ENCODE measurements around the gene MGLL.
"Not testable (repeated sequence)": the region's sequence is repeated elsewhere in the genome, so short reads cannot be mapped to it uniquely, and the experiment has no call there.

The MGLL gene

GRCh38 chr3:127670761-127671522, 151.4 kb downstream of the MGLL start:
- DNase-seq = no peak

DNA sequence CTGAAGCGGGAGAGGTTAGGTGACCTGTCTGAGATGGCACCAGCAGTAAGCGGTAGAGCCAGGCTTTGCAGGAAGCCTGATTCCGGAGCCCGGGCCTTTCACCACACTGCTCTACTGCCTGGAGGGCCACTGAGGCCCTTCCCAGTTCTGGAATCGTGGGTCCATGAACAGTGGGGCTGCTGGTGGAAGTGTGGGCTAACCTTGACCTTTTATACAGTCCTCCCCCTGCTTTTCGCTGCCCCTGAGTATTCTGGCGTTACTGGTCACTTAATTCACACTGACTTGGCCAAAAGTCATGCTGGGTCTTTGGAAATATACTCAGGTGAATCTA, 152.1 kb downstream of the MGLL start:
- no peak for DNase-seq

- DNase-seq = no peak
Measured at GRCh38 chr3:127669541-127670228, 152.6 kb downstream of the MGLL start.

GRCh38 chr3:127668906-127669305, 153.4 kb downstream of the MGLL start:
- no peak for DNase-seq

- no peak for DNase-seq
Measured at GRCh38 chr3:127667119-127667681, 155.1 kb downstream of the MGLL start.

DNA sequence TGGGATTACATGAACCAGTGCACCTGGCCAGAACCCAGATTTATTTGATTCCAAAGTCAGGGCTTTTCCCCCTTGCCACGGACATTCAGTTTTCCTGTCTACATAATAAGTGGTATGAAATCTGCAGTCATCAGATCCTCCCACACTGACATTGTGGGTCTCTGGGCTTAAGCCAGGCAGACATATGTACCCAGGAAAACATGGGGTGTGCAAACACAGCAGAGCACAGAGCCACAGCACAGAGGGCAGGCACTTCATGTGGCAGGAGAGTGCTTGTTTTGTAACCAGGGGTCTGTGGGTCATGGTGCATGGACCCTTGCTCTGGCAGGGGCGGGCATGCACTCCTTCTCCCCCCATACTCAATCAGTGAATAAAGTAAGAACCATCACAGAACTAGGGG, 155.6 kb downstream of the MGLL start:
- no peak for DNase-seq

DNA sequence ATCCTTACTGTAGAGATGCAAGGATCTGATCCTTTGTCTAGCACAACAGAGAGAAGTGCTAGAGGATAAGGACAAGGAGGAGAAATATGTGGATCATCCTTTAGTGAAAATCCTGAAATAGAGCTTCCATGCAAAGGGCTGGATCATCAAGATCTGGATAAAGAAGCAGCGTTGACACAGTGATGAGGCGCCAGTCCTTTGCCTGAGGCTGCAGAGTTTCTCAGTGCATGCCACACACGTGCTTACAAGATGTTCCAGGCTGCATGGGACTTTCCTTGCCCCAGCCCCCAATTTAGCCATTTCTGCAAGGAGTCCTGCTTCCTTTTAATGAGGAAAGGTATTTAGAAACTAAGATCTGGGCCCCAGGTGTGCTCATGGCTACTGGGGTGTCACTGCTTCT, 156.7 kb downstream of the MGLL start:
- no peak for DNase-seq

GRCh38 chr3:127665165-127665564, 157.2 kb downstream of the MGLL start:
- no peak for DNase-seq

DNA sequence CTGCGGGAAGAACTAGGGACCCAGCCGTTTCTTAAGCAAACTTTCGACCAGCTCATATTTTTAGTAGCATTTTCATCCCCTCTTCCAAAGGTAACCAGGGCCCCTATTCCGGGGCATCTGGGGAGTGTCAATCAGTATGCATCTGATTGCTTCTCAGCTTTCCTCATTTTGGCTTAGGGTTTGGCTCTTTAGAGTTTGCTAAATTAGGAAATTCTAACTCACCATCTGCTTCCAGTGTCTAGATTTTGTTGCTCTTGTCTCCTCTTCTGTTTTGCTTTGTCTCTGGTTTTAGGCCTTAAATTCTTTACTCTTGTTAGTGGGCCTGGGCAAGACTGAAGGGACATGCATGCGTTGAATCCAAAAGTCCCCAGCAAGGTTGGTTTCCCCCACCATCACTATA, 159.2 kb downstream of the MGLL start:
- DNase-seq = no peak

- no peak for DNase-seq
Measured at GRCh38 chr3:127662001-127662469, 160.3 kb downstream of the MGLL start.

GRCh38 chr3:127661600-127661999, 160.7 kb downstream of the MGLL start:
- no peak for DNase-seq

DNA sequence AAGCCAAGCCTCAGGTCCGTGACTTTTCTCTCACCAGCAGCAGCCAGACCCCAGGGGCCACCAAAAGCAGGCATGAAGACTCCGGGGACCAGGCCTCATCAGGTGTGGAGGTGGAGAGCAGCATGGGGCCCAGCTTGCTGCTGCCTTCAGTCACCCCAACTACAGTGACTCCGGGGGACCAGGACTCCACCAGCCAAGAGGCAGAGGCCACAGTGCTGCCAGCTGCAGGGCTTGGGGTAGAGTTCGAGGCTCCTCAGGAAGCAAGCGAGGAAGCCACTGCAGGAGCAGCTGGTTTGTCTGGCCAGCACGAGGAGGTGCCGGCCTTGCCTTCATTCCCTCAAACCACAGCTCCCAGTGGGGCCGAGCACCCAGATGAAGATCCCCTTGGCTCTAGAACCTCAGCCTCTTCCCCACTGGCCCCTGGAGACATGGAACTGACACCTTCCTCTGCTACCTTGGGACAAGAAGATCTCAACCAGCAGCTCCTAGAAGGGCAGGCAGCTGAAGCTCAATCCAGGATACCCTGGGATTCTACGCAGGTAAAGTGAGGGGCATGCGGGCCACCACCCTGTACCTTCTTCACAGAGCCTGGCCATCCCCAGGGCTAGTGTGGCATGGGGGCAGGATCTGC, 161.6 kb downstream of the MGLL start:
- no peak for DNase-seq

DNA sequence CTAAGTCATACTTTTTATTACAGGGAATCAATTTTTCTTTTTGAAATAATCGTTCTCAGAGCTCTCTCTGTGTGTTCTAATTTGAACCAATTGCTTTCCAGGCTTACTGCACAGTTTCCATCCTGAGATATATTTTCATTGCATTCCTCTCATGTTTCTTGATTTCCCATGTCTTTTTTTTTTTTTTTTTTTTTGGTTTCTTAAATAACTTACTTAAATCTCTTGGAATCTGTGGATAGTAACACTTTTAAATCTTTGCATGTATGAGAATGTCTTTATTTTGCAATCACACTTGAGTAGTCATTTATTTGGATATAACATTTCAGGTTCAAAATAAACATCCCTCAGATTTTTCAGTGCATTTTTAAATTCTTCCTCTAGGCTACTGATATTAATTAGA, 164.1 kb downstream of the MGLL start:
- DNase-seq = no peak

- no peak for DNase-seq
Measured at GRCh38 chr3:127656906-127657305, 165.4 kb downstream of the MGLL start.

- no peak for DNase-seq
Measured at GRCh38 chr3:127655641-127656040, 166.7 kb downstream of the MGLL start.

DNA sequence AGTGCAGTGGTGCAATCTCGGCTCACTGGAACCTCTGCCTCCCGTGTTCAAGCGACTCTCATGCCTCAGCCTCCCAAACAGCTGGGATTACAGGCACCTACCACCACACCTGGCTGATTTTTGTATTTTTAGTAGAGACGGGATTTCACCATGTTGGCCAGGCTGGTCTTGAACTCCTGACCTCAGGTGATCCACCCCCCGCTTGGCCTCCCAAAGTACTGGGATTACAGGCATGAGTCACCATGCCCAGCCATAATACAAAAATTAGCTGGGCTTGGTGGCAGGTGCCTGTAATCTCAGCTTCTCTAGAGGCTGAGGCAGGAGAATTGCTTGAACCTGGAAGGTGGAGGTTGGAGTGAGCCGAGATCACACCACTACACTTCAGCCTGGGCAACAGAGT, 167.3 kb downstream of the MGLL start:
- not testable (repeated sequence) for DNase-seq

DNA sequence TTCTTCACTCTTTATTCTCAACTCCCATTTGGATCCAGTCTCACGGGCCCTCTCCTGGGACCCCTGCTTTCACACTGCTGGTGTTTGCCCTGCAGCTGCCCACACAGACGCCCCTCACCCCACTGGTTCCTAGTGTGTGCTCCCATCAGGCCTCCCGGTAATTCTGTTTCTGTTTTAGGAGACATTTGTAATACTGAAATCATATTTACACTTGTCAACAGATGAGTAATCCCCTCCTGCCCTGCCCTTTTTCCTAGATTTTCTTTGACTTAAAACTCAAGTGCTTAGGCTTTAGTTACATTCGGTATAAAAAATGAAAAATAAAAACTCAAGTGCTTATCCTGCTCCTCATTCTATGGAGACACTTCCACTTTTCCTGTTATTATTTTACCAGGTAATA, 167.9 kb downstream of the MGLL start:
- DNase-seq = no peak

DNA sequence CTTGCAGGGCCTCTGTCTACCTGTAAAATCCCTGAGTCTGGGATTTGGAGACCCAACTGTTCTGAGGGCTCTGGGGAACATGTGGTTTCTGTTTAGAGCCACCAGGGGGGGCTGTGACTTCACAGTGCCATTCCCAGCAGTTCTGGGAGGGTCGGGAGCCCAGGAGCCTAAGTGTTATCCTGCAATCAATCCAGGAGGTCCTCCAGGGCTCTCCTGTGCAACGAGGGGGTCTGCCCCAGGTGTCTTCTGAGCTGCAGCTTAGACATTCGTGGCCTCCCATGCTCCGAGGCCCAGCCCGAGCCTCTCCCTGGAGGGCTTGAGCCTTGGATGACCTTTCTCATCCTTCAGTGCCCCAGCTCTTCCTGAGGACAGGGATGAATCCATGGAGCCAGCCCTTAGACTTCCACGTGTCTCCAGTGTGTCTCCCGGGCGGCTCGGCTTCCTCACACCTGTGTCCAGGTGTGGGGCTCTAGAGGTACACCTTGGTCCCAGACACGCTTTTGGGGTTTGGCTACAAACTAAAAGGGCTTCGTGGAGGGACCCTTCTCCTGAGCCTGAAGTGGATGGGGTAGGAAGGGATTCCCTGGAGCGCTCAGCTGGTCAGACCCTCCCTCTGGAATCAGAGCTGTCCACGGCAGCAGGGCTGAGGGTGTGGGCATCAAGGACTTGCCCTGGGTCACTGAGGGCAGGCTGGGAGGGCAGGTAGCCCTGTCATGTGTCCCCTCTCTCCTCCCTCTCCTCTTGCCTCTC, 169.9 kb downstream of the MGLL start:
- peak; percentile 35 for DNase-seq

DNA sequence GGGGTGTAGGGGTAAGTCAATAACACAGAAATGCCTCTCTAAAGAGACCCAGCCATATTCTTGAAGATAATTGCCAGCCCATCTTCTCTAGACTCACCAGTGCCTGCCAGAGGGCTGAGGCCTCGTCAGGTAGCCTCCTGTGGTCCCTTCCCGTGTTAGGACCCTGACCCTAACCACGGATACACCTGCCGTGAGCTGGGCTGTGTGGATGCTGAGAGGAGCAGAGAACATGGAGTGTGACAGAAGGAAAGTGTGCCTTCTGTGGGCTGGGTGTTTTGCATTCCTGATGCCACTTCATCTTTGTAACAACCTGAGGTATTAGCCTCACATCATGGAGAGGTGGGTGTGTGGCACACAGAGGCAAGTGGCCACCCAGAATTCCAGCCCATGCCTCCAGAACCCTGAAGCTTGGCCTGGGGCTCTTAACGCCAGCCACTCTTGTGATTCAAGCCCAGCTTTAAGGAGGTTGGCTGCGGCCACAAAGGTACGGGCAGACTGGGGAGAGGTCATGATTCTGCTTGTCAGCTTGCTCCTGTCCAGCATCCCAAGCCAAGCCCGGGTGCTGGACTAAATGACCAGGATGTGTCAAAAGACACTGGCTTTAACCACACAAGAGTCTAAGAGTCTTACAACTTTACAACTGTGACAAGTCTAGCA, 170.7 kb downstream of the MGLL start:
- no peak for DNase-seq

- DNase-seq = no peak
Measured at GRCh38 chr3:127650236-127650635, 172.1 kb downstream of the MGLL start.

- no peak for DNase-seq
Measured at GRCh38 chr3:127647845-127648204, 174.5 kb downstream of the MGLL start.

DNA sequence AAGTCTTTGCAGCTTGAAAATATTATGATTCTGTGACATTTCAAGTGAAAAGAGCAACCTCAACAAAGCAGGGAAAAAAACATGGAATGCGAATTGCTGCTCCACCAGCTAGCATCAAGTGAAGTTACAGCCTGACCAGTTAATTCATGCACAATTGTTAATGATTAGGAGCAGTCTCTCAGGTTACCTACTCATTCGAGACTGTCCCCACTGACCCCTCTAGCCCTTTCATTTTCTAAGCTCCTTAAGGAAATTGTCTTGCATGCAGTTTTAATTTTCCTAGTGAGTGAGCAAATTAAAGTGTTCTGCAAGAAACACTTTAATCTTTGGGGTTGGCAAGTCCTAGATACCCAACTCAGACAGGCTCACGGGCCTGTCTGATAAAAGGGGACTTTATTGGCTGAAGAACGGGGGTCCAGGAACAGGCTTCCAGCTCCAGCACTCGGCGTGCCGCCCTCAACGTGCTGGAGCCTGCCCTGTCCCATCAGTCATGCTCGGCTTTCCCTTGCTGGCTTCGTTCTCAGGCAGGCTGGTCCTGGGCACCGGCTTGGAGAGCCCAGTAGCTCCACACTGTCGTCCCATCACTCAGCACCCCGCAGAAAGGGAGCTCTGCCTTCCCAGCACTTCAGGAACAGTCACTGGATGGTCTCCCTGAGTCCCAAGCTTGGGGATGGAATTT, 175.0 kb downstream of the MGLL start:
- DNase-seq = no peak

Measured in DMS79 treated with DMSO at 0.1 percent for 48 hours (cell line).